ENCODE data around the gene SLIT3.

SLIT3 gene

DNA sequence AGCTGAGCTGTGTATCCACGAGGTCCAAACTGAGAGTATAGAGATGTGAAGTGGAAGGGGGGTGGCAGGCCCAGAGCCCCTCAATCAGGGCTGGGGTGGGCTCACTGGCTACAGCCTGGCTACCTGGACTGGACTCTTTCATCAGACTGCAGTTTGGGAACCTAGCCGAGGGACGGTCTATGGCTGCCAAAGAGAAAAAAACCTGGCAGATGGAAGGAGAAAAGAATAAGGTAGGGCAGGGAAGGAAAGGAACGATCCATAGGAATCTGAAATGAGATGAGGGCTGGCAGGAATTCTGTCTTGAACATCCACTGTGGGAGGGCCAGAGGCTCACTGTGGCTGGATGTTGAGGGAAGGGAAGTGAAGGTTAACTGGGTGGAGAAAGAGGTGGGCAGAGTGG, 497.4 kb downstream of the SLIT3 start:
- TF ChIP-seq, protein P1, sequence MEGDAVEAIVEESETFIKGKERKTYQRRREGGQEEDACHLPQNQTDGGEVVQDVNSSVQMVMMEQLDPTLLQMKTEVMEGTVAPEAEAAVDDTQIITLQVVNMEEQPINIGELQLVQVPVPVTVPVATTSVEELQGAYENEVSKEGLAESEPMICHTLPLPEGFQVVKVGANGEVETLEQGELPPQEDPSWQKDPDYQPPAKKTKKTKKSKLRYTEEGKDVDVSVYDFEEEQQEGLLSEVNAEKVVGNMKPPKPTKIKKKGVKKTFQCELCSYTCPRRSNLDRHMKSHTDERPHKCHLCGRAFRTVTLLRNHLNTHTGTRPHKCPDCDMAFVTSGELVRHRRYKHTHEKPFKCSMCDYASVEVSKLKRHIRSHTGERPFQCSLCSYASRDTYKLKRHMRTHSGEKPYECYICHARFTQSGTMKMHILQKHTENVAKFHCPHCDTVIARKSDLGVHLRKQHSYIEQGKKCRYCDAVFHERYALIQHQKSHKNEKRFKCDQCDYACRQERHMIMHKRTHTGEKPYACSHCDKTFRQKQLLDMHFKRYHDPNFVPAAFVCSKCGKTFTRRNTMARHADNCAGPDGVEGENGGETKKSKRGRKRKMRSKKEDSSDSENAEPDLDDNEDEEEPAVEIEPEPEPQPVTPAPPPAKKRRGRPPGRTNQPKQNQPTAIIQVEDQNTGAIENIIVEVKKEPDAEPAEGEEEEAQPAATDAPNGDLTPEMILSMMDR (IDR thresholded peaks at IDR 0.05; ENCODE audit: low read depth, low read length), result no peak
- no peaks in the 10 kb centered on the region for H3K27me3 ChIP-seq
- H3K4me1 ChIP-seq, result no peaks in the 10 kb centered on the region; the same call in 1 of the 2 replicates
- no peaks in the 10 kb centered on the region for H3K9me3 ChIP-seq
- peaks cover 100% of the 10 kb centered on the region for H3K36me3 ChIP-seq
- no peak overlapping the region for H3K4me3 ChIP-seq (ENCODE audit: low read depth, low read length)
- no peak for DNase-seq

GRCh38 chr5:168802337-168802736, 498.6 kb downstream of the SLIT3 start:
- TF ChIP-seq, protein P1 (IDR thresholded peaks at IDR 0.05; ENCODE audit: low read depth, low read length), result no peak
- Histone ChIP-seq H3K36me3 (peaks cover 99% of the 10 kb centered on the region), H3K4me1 (peaks cover under 1% of the 10 kb centered on the region), H3K9me3 (no peaks in the 10 kb centered on the region), H3K4me3 (ENCODE audit: low read depth, low read length) (no peak overlapping the region), H3K27me3 (no peaks in the 10 kb centered on the region)
- DNase-seq, result no peak

DNA sequence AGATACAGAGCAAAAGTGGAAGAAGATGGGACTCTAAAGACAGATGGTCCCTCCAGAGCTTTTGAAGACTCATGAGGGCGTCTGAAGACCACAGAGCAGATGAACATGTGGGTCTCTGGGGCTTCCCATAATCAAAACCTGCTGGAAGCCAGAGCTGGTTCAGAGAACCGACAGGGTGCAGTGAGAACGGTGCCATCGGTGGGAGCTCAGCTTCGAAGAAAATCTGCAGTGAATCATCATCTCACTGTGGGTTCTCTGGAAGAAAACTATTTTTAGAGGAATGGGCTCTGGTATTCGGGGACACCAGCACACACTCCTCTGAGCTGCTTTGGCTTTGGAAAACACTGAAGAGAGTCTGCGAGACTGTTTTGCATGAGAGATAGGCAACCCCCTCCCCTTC, 499.4 kb downstream of the SLIT3 start:
- H3K9me3 ChIP-seq, result no peaks in the 10 kb centered on the region
- H3K4me3 ChIP-seq (ENCODE audit: low read depth, low read length), result no peak overlapping the region
- TF ChIP-seq, protein P1 (IDR thresholded peaks at IDR 0.05; ENCODE audit: low read depth, low read length), result no peak
- H3K36me3 ChIP-seq, result peaks cover 99% of the 10 kb centered on the region
- no peak for DNase-seq
- no peaks in the 10 kb centered on the region for H3K27me3 ChIP-seq
- peaks cover 4% of the 10 kb centered on the region for H3K4me1 ChIP-seq

DNA sequence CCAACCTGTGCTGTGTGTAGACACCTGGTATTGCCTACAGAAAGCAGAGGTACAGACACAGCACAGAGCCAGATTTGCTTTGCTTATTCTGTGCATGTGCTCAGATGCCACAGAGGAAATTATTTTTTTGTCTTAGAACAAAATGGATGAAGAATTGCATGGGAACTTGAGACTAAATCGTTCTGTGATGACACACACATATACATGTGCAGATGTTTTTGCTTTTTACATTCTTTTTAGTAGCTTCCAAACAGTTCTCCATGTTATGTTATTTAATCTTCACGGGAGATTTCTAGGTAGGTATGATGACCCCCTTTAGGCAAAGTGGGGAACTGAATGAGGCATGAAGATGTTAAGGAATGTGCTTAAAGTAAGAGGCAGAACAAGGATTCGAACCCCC, 500.2 kb downstream of the SLIT3 start:
- Histone ChIP-seq H3K36me3 (peaks cover 99% of the 10 kb centered on the region), H3K4me3 (ENCODE audit: low read depth, low read length) (no peak overlapping the region), H3K27me3 (no peaks in the 10 kb centered on the region), H3K9me3 (no peaks in the 10 kb centered on the region), H3K4me1 (peaks cover 10% of the 10 kb centered on the region)
- no peak for DNase-seq
- TF ChIP-seq, protein P1 (IDR thresholded peaks at IDR 0.05; ENCODE audit: low read depth, low read length), result no peak

DNA sequence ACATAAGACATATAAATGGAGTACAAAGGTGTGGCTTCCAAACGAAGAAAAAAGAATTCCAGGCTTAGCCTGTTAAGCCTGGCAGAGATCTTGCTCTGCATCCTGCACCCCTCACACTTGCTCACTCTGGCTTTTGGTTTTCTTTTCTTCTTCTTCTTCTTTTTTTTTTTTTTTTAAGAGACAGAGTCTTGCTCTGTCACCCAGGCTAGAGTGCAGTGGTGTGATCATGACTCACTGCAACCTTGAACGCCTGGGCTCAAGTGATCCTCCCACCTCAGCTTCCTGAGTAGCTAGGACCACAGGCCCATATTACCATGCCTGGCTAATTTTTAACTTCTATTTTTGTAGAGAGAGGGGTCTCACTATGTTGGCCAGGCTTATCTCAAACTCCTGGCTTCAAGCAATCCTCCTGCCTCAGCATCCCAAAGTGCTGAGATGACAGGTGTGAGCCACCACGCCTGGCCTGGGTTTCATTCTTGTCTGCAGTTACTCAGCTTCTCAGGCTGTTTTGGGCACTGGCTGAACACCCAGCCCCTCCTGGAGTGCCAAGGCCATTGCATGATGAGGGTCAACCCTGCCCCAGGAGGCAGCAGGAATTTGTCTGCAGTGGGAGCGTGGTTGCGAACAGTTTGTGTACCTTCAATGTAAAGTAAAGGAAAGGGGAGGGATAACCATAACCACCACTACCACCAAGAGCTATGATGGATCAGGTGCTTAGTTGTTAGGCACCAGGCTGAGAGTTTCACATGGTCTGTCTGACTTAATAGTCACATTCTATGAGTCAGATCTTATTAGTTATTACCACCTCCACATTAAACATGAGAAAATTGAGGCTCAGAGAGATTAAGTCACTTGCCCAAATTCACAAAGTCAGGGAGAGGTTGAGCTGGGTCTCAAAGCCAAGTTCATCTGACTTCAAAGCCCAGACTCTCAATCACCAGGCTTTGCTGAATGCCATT, 502.6 kb downstream of the SLIT3 start:
- DNase-seq, result no peak
- H3K4me3 ChIP-seq (ENCODE audit: low read depth, low read length), result no peak overlapping the region
- peaks cover 99% of the 10 kb centered on the region for H3K36me3 ChIP-seq
- H3K4me1 ChIP-seq, result peaks cover 33% of the 10 kb centered on the region
- H3K9me3 ChIP-seq, result no peaks in the 10 kb centered on the region
- no peaks in the 10 kb centered on the region for H3K27me3 ChIP-seq
- TF ChIP-seq, protein P1 (IDR thresholded peaks at IDR 0.05; ENCODE audit: low read depth, low read length), result no peak

All from BE2C (cell line).